ENCODE data around the gene RGMB. TPM values are rescaled to one million over a fixed set of nuclear protein-coding genes. Genes with fewer than 3 reads are reported as not detected.

RGMB gene
- total RNA-seq, 2 donors from 2014 or later: 60.2 to 71.6 TPM

- H3K36me3 ChIP-seq (ENCODE audit: control insufficient read depth, insufficient read depth, low read length): peaks cover 69% of the 10 kb centered on the region
- Mint-ChIP-seq H3K9me3 (no peaks in the 10 kb centered on the region), H3K27me3 (ENCODE audit: insufficient read depth) (no peaks in the 10 kb centered on the region), H3K4me1 (peaks cover 44% of the 10 kb centered on the region), H3K27ac (no peak overlapping the region), H3K4me3 (no peak overlapping the region), H3K36me3 (ENCODE audit: low read depth) (peaks cover 67% of the 10 kb centered on the region)
- H3K9me3 ChIP-seq (ENCODE audit: control insufficient read depth, low read length): no peaks in the 10 kb centered on the region
- H3K27ac ChIP-seq (ENCODE audit: low read depth, low read length): no peak overlapping the region
- DNase-seq: no peak
- no peaks in the 10 kb centered on the region for H3K4me1 ChIP-seq (ENCODE audit: control insufficient read depth, insufficient read depth, low read length)
- no peak overlapping the region for H3K9ac ChIP-seq (ENCODE audit: extremely low read depth, low read length, poor library complexity, severe bottlenecking)
- WGBS, 2 experiments (ENCODE audit: insufficient coverage in 1 of 2, insufficient read length in 1 of 2): 94 to 96% methylated on average over 4 of the region's 4 CpGs
- TF ChIP-seq, protein P1, sequence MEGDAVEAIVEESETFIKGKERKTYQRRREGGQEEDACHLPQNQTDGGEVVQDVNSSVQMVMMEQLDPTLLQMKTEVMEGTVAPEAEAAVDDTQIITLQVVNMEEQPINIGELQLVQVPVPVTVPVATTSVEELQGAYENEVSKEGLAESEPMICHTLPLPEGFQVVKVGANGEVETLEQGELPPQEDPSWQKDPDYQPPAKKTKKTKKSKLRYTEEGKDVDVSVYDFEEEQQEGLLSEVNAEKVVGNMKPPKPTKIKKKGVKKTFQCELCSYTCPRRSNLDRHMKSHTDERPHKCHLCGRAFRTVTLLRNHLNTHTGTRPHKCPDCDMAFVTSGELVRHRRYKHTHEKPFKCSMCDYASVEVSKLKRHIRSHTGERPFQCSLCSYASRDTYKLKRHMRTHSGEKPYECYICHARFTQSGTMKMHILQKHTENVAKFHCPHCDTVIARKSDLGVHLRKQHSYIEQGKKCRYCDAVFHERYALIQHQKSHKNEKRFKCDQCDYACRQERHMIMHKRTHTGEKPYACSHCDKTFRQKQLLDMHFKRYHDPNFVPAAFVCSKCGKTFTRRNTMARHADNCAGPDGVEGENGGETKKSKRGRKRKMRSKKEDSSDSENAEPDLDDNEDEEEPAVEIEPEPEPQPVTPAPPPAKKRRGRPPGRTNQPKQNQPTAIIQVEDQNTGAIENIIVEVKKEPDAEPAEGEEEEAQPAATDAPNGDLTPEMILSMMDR (conservative IDR thresholded peaks at IDR 0.05): no peak
- H3K4me3 ChIP-seq (ENCODE audit: low read length): peak overlapping the region; percentile 9
- no peaks in the 10 kb centered on the region for H3K27me3 ChIP-seq (ENCODE audit: control insufficient read depth, insufficient read depth, low read length, poor library complexity, severe bottlenecking)
Measured at GRCh38 chr5:98777295-98777694, 3.8 kb downstream of the RGMB start.

- no peaks in the 10 kb centered on the region for H3K4me1 ChIP-seq (ENCODE audit: control insufficient read depth, insufficient read depth, low read length)
- H3K9me3 ChIP-seq (ENCODE audit: control insufficient read depth, low read length): no peaks in the 10 kb centered on the region
- 95 to 97% methylated on average over 9 to 11 of the region's 11 CpGs for WGBS, 2 experiments (ENCODE audit: insufficient coverage in 1 of 2, insufficient read length in 1 of 2)
- Mint-ChIP-seq H3K36me3 (ENCODE audit: low read depth) (peaks cover 86% of the 10 kb centered on the region), H3K27ac (no peak overlapping the region), H3K4me1 (peaks cover 45% of the 10 kb centered on the region), H3K9me3 (no peaks in the 10 kb centered on the region), H3K4me3 (no peak overlapping the region), H3K27me3 (ENCODE audit: insufficient read depth) (no peaks in the 10 kb centered on the region)
- DNase-seq: no peak
- H3K4me3 ChIP-seq (ENCODE audit: low read length): no peak overlapping the region
- TF ChIP-seq, protein P1 (conservative IDR thresholded peaks at IDR 0.05): no peak
- no peaks in the 10 kb centered on the region for H3K27me3 ChIP-seq (ENCODE audit: control insufficient read depth, insufficient read depth, low read length, poor library complexity, severe bottlenecking)
- no peak overlapping the region for H3K27ac ChIP-seq (ENCODE audit: low read depth, low read length)
- peaks cover 90% of the 10 kb centered on the region for H3K36me3 ChIP-seq (ENCODE audit: control insufficient read depth, insufficient read depth, low read length)
- H3K9ac ChIP-seq (ENCODE audit: extremely low read depth, low read length, poor library complexity, severe bottlenecking): no peak overlapping the region
Measured at GRCh38 chr5:98779264-98779877, 5.9 kb downstream of the RGMB start.

- Mint-ChIP-seq H3K4me3 (no peak overlapping the region), H3K36me3 (ENCODE audit: low read depth) (peaks cover 81% of the 10 kb centered on the region), H3K27ac (no peak overlapping the region), H3K27me3 (ENCODE audit: insufficient read depth) (no peaks in the 10 kb centered on the region), H3K9me3 (no peaks in the 10 kb centered on the region), H3K4me1 (peaks cover 46% of the 10 kb centered on the region)
- 91 to 100% methylated on average over 2 to 3 of the region's 3 CpGs for WGBS, 2 experiments (ENCODE audit: insufficient coverage in 1 of 2, insufficient read length in 1 of 2)
- H3K9ac ChIP-seq (ENCODE audit: extremely low read depth, low read length, poor library complexity, severe bottlenecking): no peak overlapping the region
- no peak overlapping the region for H3K27ac ChIP-seq (ENCODE audit: low read depth, low read length)
- no peaks in the 10 kb centered on the region for H3K9me3 ChIP-seq (ENCODE audit: control insufficient read depth, low read length)
- TF ChIP-seq, protein P1 (conservative IDR thresholded peaks at IDR 0.05): no peak
- peaks cover 95% of the 10 kb centered on the region for H3K36me3 ChIP-seq (ENCODE audit: control insufficient read depth, insufficient read depth, low read length)
- no peaks in the 10 kb centered on the region for H3K4me1 ChIP-seq (ENCODE audit: control insufficient read depth, insufficient read depth, low read length)
- H3K4me3 ChIP-seq (ENCODE audit: low read length): peak overlapping the region; percentile 26
- no peak for DNase-seq
- no peaks in the 10 kb centered on the region for H3K27me3 ChIP-seq (ENCODE audit: control insufficient read depth, insufficient read depth, low read length, poor library complexity, severe bottlenecking)
Measured at GRCh38 chr5:98780390-98780789, 6.9 kb downstream of the RGMB start.
